ENCODE data around the gene TMEM59L.
"Not testable (repeated sequence)": the region's sequence is repeated elsewhere in the genome, so short reads cannot be mapped to it uniquely, and the experiment has no call there.

The TMEM59L gene

GRCh38 chr19:18594096-18594823 lies 18.4 kb upstream of the TMEM59L start:
- peak; percentile 54 for DNase-seq

- DNase-seq = no peak
These were observed 17.8 kb upstream of the TMEM59L start for GRCh38 chr19:18594824-18595373.

GRCh38 chr19:18595475-18595874 lies 17.2 kb upstream of the TMEM59L start:
- DNase-seq = no peak

GRCh38 chr19:18596752-18597157 lies 15.9 kb upstream of the TMEM59L start:
- DNase-seq = no peak

GRCh38 chr19:18597809-18598660 lies 14.6 kb upstream of the TMEM59L start:
- no peak for DNase-seq

GRCh38 chr19:18599485-18599884 lies 13.2 kb upstream of the TMEM59L start:
- no peak for DNase-seq

- DNase-seq = not testable (repeated sequence)
These were observed 11.8 kb upstream of the TMEM59L start for GRCh38 chr19:18600692-18601397.

GRCh38 chr19:18601875-18602274 lies 10.8 kb upstream of the TMEM59L start:
- no peak for DNase-seq

- no peak for DNase-seq
These were observed 9.3 kb upstream of the TMEM59L start for GRCh38 chr19:18603255-18603957.

- DNase-seq = no peak
These were observed 8.5 kb upstream of the TMEM59L start for GRCh38 chr19:18603958-18604819.

- DNase-seq = no peak
These were observed 7.9 kb upstream of the TMEM59L start for GRCh38 chr19:18604820-18605159.

GRCh38 chr19:18605196-18605545 lies 7.5 kb upstream of the TMEM59L start:
- DNase-seq = no peak

GRCh38 chr19:18605546-18606280 lies 7.0 kb upstream of the TMEM59L start:
- no peak for DNase-seq

- no peak for DNase-seq
These were observed 6.1 kb upstream of the TMEM59L start, which contains the start of gene CRLF1 for GRCh38 chr19:18606281-18607225. TSS of gene CRLF1 (minus strand) at chr19:18606799. CDS start at chr19:18606656, 143 bp downstream.

- DNase-seq = no peak
These were observed 5.2 kb upstream of the TMEM59L start for GRCh38 chr19:18607226-18608101.

- no peak for DNase-seq
These were observed 4.4 kb upstream of the TMEM59L start for GRCh38 chr19:18608102-18608804.

GRCh38 chr19:18608805-18609716 lies 3.6 kb upstream of the TMEM59L start:
- DNase-seq = no peak

All from NCI-H1105 (cell line).